Left cardiac atrium (tissue), 4 donors: ENCODE results near the gene APBB2. TPM values are rescaled to one million over a fixed set of nuclear protein-coding genes. Genes with fewer than 3 reads are reported as not detected.

Experiments
- ATAC-seq, 2 donors: fragments of 200-7000 bp; cut with Tn5 transposase; one replicate each; pipeline ENCODE4 v1.9.1; 2020; ENCODE audit warnings: mild to moderate bottlenecking in 2 of 2, moderate library complexity in 2 of 2
- DNase-seq: peaks from one replicate; pipeline ENCODE4 v3.0.0-alpha.2; 2020
- intact Hi-C, 2 donors: fragments of 100-400 bp; cut with DNase I; formaldehyde crosslinking; loops; one replicate each; pipeline versions ENCODE4 v1.14.1 to v1.15.1; 2022 to 2023
- total RNA-seq, 2 donors: library from RNA; stranded (reverse); fragmentation: NEBNext Ultra II Directional; extraction: Animal tissue kit (Norgen Biotek cat#: 25700); gene quantifications; one replicate each; pipeline ENCODE4 v1.2.1, GENCODE V29; 2021
- donor health status: DM: no; HTN: yes; CAD: no.
- donor health status: DM: no; HTN: yes; CAD: no; lungs with severe emphysema.
- donor health status: DM: yes; HTN: yes; CAD: no.
- donor health status: Dilated cardiomyopathy.

APBB2 gene
- total RNA-seq, 2 donors from 2014 or later: 53.0 to 56.5 TPM

- intact Hi-C loops: no loop called here
- DNase-seq (no peak), ATAC-seq (no peak)
Observed at GRCh38 chr4:40881851-40882250, 332.5 kb downstream of the APBB2 start.

GRCh38 chr4:40881096-40881495, 333.2 kb downstream of the APBB2 start:
- DNase-seq (no peak), ATAC-seq (no peak)
- intact Hi-C loops: no loop called here

- ATAC-seq: peak; percentile 42 to 64
Observed at GRCh38 chr4:40878548-40879055, 335.7 kb downstream of the APBB2 start.

GRCh38 chr4:40877081-40877480, 337.3 kb downstream of the APBB2 start:
- DNase-seq (no peak), ATAC-seq (no peak)
- intact Hi-C loops: no loop called here

More at GRCh38 chr4:40878548-40879055, 335.7 kb downstream of the APBB2 start:
- no peak for DNase-seq
- intact Hi-C loops: no loop called here

GRCh38 chr4:40875507-40876150, 338.7 kb downstream of the APBB2 start:
- peak in 1 of 2 donors; percentile 39 for ATAC-seq
- intact Hi-C loops: no loop called here
- DNase-seq: no peak

GRCh38 chr4:40874901-40875300, 339.4 kb downstream of the APBB2 start:
- ATAC-seq: peak; percentile 88 to 94
- intact Hi-C loops: no loop called here
- DNase-seq: no peak

- DNase-seq (no peak), ATAC-seq (peak; percentile 16 to 24)
- intact Hi-C loops: no loop called here
Observed at GRCh38 chr4:40874331-40874730, 340.0 kb downstream of the APBB2 start.

- DNase-seq: no peak
- intact Hi-C loops: no loop called here
- ATAC-seq: no peak
Observed at GRCh38 chr4:40871695-40872250, 342.6 kb downstream of the APBB2 start.

GRCh38 chr4:40870150-40870549, 344.2 kb downstream of the APBB2 start:
- no peak for ATAC-seq
- intact Hi-C loops: no loop called here
- DNase-seq: no peak

GRCh38 chr4:40865696-40866095, 348.6 kb downstream of the APBB2 start:
- intact Hi-C loops: no loop called here
- no peak for DNase-seq
- no peak for ATAC-seq

- ATAC-seq (no peak), DNase-seq (no peak)
- intact Hi-C loops: no loop called here
Observed at GRCh38 chr4:40864531-40864930, 349.8 kb downstream of the APBB2 start.

GRCh38 chr4:40858962-40859361, 355.4 kb downstream of the APBB2 start:
- intact Hi-C loops: no loop called here
- DNase-seq (no peak), ATAC-seq (no peak)

- intact Hi-C loops: no loop called here
- ATAC-seq: no peak
- DNase-seq: no peak
Observed at GRCh38 chr4:40857956-40858355, 356.4 kb downstream of the APBB2 start.

GRCh38 chr4:40856840-40857362, 357.4 kb downstream of the APBB2 start:
- ATAC-seq (peak; percentile 99), DNase-seq (peak; percentile 83)
- intact Hi-C loops: no loop called here

- DNase-seq (no peak), ATAC-seq (peak; percentile 5 to 14)
- intact Hi-C loops: no loop called here
Observed at GRCh38 chr4:40856277-40856839, 358.0 kb downstream of the APBB2 start.

- intact Hi-C loops: no loop called here
- no peak for ATAC-seq
- no peak for DNase-seq
Observed at GRCh38 chr4:40850496-40850895, 363.8 kb downstream of the APBB2 start.

- no peak for DNase-seq
- intact Hi-C loops: loop anchor here in 1 of 2 donors (10.0 kb wide), 1 partner anchor 46 kb away; no protein-coding TSS in a partner anchor
- no peak for ATAC-seq
Observed at GRCh38 chr4:40848940-40849339, 365.4 kb downstream of the APBB2 start.

- intact Hi-C loops: loop anchor here in 1 of 2 donors (10.0 kb wide), 1 partner anchor 47 kb away; no protein-coding TSS in a partner anchor
- ATAC-seq (no peak), DNase-seq (no peak)
Observed at GRCh38 chr4:40848251-40848650, 366.1 kb downstream of the APBB2 start.

- no peak for DNase-seq
- intact Hi-C loops: loop anchor here in 1 of 2 donors (10.0 kb wide), 1 partner anchor 48 kb away; no protein-coding TSS in a partner anchor
- ATAC-seq: no peak
Observed at GRCh38 chr4:40846532-40846931, 367.8 kb downstream of the APBB2 start.
